Measurements from ENCODE around the gene YJU2.

YJU2 gene

GRCh38 chr19:4301590-4302242 is 54.8 kb downstream of the YJU2 start:
- DNase-seq = no peak

DNA sequence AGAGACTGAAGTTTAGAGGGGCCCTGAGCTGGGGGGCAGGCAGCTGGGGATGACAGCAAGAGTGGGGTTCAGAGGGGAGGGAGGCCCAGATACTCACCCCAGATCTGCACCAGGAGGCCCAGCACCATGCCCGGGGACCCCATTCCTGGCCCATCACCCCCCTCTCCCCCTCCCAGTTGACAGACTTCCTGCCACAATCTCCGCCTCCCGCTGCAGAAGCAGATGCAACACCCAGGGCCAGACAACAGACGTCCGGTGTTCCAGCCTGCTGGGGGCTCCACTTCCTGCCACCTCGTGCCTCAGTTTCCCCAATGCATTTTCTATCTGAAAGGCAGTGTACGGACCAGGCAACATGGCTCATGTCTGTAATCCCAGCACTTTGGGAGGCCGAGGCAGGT is 55.4 kb downstream of the YJU2 start, which contains the start of gene TMIGD2:
Gene TMIGD2, minus strand, starts transcription at position 147 of the 398 bp plus-strand sequence. Its CDS starts 4 bp downstream, at position 143.
- peak; percentile 28 for DNase-seq

- no peak for DNase-seq
Measured at GRCh38 chr19:4303819-4304537, 57.1 kb downstream of the YJU2 start.

- peak; percentile 88 for DNase-seq
Measured at GRCh38 chr19:4304538-4305256, 57.8 kb downstream of the YJU2 start, which contains the start of gene FSD1. Gene FSD1, plus strand, starts transcription at chr19:4304598. Its CDS starts 149 bp downstream, at chr19:4304747.

DNA sequence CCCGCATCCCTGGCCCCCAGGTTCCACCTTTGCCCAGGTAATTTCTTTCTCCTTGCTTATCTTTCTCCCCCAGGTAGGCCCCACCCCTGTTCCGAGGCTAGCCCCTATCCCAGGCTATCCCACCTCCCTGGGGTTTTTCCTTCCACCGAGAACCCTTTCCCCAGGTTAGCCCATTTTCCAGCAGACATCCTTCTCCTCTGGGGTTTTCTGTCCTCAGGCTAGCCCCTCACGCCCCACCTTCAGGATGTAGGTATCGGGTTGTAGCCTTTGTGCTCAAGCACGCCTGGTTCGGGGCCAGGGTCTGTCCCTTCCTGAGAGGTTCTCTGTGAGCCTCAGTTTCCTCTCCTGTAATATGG is 58.4 kb downstream of the YJU2 start:
- no peak for DNase-seq

- DNase-seq = no peak
Measured at GRCh38 chr19:4305659-4306058, 58.8 kb downstream of the YJU2 start.

GRCh38 chr19:4310247-4311121 is 63.6 kb downstream of the YJU2 start:
- DNase-seq = peak; percentile 50

GRCh38 chr19:4313847-4314490 is 67.1 kb downstream of the YJU2 start:
- no peak for DNase-seq

- DNase-seq = no peak
Measured at GRCh38 chr19:4316956-4317355, 70.1 kb downstream of the YJU2 start.

DNA sequence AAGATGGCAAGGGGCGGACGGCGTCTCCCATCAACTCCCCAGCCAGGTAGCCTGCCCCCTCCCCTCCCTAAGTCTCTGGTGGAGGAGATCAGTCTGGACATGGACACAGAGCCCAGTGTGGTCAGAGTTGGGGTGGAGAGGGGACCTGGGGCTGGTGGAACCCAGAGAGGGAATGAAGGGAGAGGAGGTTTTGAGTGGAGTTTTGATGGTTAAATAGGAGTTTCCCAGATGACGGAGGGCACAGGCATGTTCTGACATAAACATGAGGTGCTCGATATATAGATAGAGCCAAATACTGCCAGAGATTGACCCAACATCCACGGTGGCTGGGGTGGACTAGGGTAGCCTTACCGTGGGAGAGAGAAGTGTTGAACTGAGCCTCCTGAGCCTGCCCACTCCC is 71.6 kb downstream of the YJU2 start:
- DNase-seq = no peak

All from activated CD4-positive, alpha-beta T cell treated with anti-CD3 and anti-CD28 coated beads for 48 hours (primary cell).